ENCODE results near the gene SFTPA1. TPM values are rescaled to one million over a fixed set of nuclear protein-coding genes. Genes with fewer than 3 reads are reported as not detected.

SFTPA1 gene
- total RNA-seq, 1 experiment from 2014 or later = not detected

DNA sequence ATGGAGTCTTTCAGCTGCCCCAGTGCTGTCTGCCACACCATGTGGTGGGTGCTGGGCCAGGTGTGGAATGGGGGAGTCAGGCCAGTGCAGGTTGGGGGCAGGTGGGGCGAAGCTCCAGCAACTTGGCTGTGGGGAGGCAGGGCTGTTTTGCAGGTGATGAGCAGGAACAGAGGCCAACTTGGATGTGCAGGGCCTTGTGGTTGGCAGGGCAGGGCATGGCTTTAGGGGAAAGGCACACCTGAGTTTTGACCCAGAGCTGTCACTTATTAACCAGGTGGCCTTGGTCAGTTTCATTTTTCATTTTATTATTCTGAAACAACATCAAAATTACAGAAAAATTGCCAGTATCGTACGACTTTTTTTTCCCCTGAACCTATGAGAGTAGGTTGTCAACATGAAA is 49.5 kb upstream of the SFTPA1 start:
- no peak overlapping the region for H3K4me3 Mint-ChIP-seq
- Histone ChIP-seq H3K27me3 (ENCODE audit: insufficient read depth, low read length) (no peaks in the 10 kb centered on the region), H3K23ac (ENCODE audit: insufficient read length, low read depth, low read length) (no peak overlapping the region), H4K5ac (ENCODE audit: insufficient read length, low read depth, low read length) (no peak overlapping the region), H3K56ac (ENCODE audit: insufficient read length, low read depth, low read length) (no peak overlapping the region), H2BK120ac (ENCODE audit: low read depth, low read length, poor library complexity, severe bottlenecking) (no peak overlapping the region), H3K9me3 (ENCODE audit: control insufficient read depth, low read depth, low read length) (no peaks in the 10 kb centered on the region), H3K4me2 (ENCODE audit: insufficient read depth, insufficient read length, low read length) (no peak overlapping the region), H3K4me1 (ENCODE audit: insufficient read depth, low read length) (no peaks in the 10 kb centered on the region), H3K9ac (ENCODE audit: extremely low read depth, insufficient read length, low read length) (no peak overlapping the region), H2BK12ac (ENCODE audit: insufficient read length, low read depth, low read length) (no peak overlapping the region), H2AK5ac (ENCODE audit: insufficient read length, low read length) (no peak overlapping the region), H3K23me2 (ENCODE audit: insufficient read length, low read depth, low read length, poor library complexity, severe bottlenecking) (no peaks in the 10 kb centered on the region), H3K18ac (ENCODE audit: insufficient read length, low read depth, low read length) (no peak overlapping the region), H4K91ac (ENCODE audit: insufficient read length, low read depth, low read length) (no peak overlapping the region), H3K79me2 (ENCODE audit: insufficient read depth, low read length) (no peaks in the 10 kb centered on the region), H2AFZ (ENCODE audit: low read length) (no peak overlapping the region), H3K14ac (ENCODE audit: insufficient read depth, low read length) (no peak overlapping the region), H3K79me1 (ENCODE audit: insufficient read depth, low read depth, low read length, poor library complexity, severe bottlenecking) (no peaks in the 10 kb centered on the region), H2BK20ac (ENCODE audit: low read depth, low read length, poor library complexity, severe bottlenecking) (no peak overlapping the region), H3T11ph (ENCODE audit: low read length) (no peak overlapping the region), H2BK15ac (ENCODE audit: low read depth, low read length) (no peak overlapping the region), H4K20me1 (ENCODE audit: control insufficient read depth, insufficient read depth, insufficient read length) (no peaks in the 10 kb centered on the region), H3K4ac (ENCODE audit: low read depth, low read length) (no peak overlapping the region), H4K8ac (replicated peaks; ENCODE audit: insufficient read length, low read depth, low read length) (no peak overlapping the region), H2BK5ac (ENCODE audit: insufficient read length, low read length) (no peak overlapping the region), H3K27ac (ENCODE audit: insufficient read length, low read depth, low read length) (no peak overlapping the region)
- no CpG with 5 or more reads among the region's 3 CpGs for WGBS (ENCODE audit: extremely low coverage, insufficient read length, low lambda C conversion rate)
- no peaks in the 10 kb centered on the region; a peak in 1 of 5 replicates for H3K9me3 Mint-ChIP-seq
- H3K27me3 Mint-ChIP-seq (ENCODE audit: low read depth) = peaks cover 25% of the 10 kb centered on the region
- no peak overlapping the region for H3K27ac Mint-ChIP-seq
- peaks cover 8 to 9% of the 10 kb centered on the region in 2 experiments for H3K4me1 Mint-ChIP-seq
- TF ChIP-seq, protein P1, sequence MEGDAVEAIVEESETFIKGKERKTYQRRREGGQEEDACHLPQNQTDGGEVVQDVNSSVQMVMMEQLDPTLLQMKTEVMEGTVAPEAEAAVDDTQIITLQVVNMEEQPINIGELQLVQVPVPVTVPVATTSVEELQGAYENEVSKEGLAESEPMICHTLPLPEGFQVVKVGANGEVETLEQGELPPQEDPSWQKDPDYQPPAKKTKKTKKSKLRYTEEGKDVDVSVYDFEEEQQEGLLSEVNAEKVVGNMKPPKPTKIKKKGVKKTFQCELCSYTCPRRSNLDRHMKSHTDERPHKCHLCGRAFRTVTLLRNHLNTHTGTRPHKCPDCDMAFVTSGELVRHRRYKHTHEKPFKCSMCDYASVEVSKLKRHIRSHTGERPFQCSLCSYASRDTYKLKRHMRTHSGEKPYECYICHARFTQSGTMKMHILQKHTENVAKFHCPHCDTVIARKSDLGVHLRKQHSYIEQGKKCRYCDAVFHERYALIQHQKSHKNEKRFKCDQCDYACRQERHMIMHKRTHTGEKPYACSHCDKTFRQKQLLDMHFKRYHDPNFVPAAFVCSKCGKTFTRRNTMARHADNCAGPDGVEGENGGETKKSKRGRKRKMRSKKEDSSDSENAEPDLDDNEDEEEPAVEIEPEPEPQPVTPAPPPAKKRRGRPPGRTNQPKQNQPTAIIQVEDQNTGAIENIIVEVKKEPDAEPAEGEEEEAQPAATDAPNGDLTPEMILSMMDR (conservative IDR thresholded peaks at IDR 0.05) = no peak
- no peak for DNase-seq
- H3K36me3 Mint-ChIP-seq (ENCODE audit: insufficient read depth in 1 of 3, low read depth in 3 of 3) = no peaks in the 10 kb centered on the region
